ENCODE data around the gene ZNF521. TPM values are rescaled to one million over a fixed set of nuclear protein-coding genes. Genes with fewer than 3 reads are reported as not detected.

Gene ZNF521
- total RNA-seq, 1 experiment from 2014 or later, result not detected

GRCh38 chr18:25244170-25244569, 107.8 kb downstream of the ZNF521 start:
- no TSS peak for BruUV-seq (replicated peaks)
- no peak overlapping the region for H3K27ac ChIP-seq
- H3K4me1 ChIP-seq (replicated peaks; ENCODE audit: insufficient read depth), result no peaks in the 10 kb centered on the region
- H3K79me2 ChIP-seq (ENCODE audit: low read depth), result no peaks in the 10 kb centered on the region
- no peak overlapping the region for H3K4me3 ChIP-seq
- DNase-seq, result no peak
- H3K4me2 ChIP-seq, result no peak overlapping the region
- H3K27me3 ChIP-seq (ENCODE audit: insufficient read depth, low read depth), result no peaks in the 10 kb centered on the region
- no peak for TF ChIP-seq CTCF (conservative IDR thresholded peaks at IDR 0.05)
- no peak for TF ChIP-seq EZH2 (IDR thresholded peaks at IDR 0.05; ENCODE audit: low read depth)
- H2AFZ ChIP-seq, result no peak overlapping the region
- ChIA-PET POLR2A (ENCODE audit: unreplicated experiment) (no interaction called here), CTCF (no interaction called here)
- H3F3A ChIP-seq (ENCODE audit: insufficient read depth, low read depth), result no peaks in the 10 kb centered on the region
- no peaks in the 10 kb centered on the region for H3K9me3 ChIP-seq (ENCODE audit: insufficient read depth, low read depth)
- no peaks in the 10 kb centered on the region for H3K9me2 ChIP-seq (ENCODE audit: insufficient read depth)
- intact Hi-C loops (cut with micrococcal nuclease; ENCODE audit: unreplicated experiment), result no loop called here
- H4K20me1 ChIP-seq (ENCODE audit: insufficient read depth), result no peaks in the 10 kb centered on the region
- H3K36me3 ChIP-seq (ENCODE audit: low read depth), result no peaks in the 10 kb centered on the region

- CTCF ChIA-PET, result no interaction called here
- POLR2A ChIA-PET (ENCODE audit: unreplicated experiment), result no interaction called here
- H3K36me3 ChIP-seq (ENCODE audit: low read depth), result no peaks in the 10 kb centered on the region
- no peaks in the 10 kb centered on the region for H3K27me3 ChIP-seq (ENCODE audit: insufficient read depth, low read depth)
- H4K20me1 ChIP-seq (ENCODE audit: insufficient read depth), result no peaks in the 10 kb centered on the region
- H3K4me1 ChIP-seq (replicated peaks; ENCODE audit: insufficient read depth), result no peaks in the 10 kb centered on the region
- no peaks in the 10 kb centered on the region for H3K9me2 ChIP-seq (ENCODE audit: insufficient read depth)
- intact Hi-C loops (cut with micrococcal nuclease; ENCODE audit: unreplicated experiment), result no loop called here
- H3K4me2 ChIP-seq, result no peak overlapping the region
- no peak overlapping the region for H3K27ac ChIP-seq
- TF ChIP-seq CTCF (conservative IDR thresholded peaks at IDR 0.05) (no peak), EZH2 (IDR thresholded peaks at IDR 0.05; ENCODE audit: low read depth) (no peak)
- DNase-seq, result no peak
- H3K4me3 ChIP-seq, result no peak overlapping the region
- no TSS peak for BruUV-seq (replicated peaks)
- no peaks in the 10 kb centered on the region for H3K79me2 ChIP-seq (ENCODE audit: low read depth)
- no peaks in the 10 kb centered on the region for H3K9me3 ChIP-seq (ENCODE audit: insufficient read depth, low read depth)
- H2AFZ ChIP-seq, result no peak overlapping the region
- H3F3A ChIP-seq (ENCODE audit: insufficient read depth, low read depth), result no peaks in the 10 kb centered on the region
These were observed 108.2 kb downstream of the ZNF521 start for GRCh38 chr18:25243754-25244153.

GRCh38 chr18:25243257-25243656, 108.7 kb downstream of the ZNF521 start:
- no peaks in the 10 kb centered on the region for H3K27me3 ChIP-seq (ENCODE audit: insufficient read depth, low read depth)
- no TSS peak for BruUV-seq (replicated peaks)
- H3K27ac ChIP-seq, result no peak overlapping the region
- no peak for DNase-seq
- intact Hi-C loops (cut with micrococcal nuclease; ENCODE audit: unreplicated experiment), result no loop called here
- no peaks in the 10 kb centered on the region for H3K79me2 ChIP-seq (ENCODE audit: low read depth)
- POLR2A ChIA-PET (ENCODE audit: unreplicated experiment), result no interaction called here
- no peaks in the 10 kb centered on the region for H3K9me3 ChIP-seq (ENCODE audit: insufficient read depth, low read depth)
- CTCF ChIA-PET, result no interaction called here
- H4K20me1 ChIP-seq (ENCODE audit: insufficient read depth), result no peaks in the 10 kb centered on the region
- no peak overlapping the region for H3K4me3 ChIP-seq
- no peak for TF ChIP-seq EZH2 (IDR thresholded peaks at IDR 0.05; ENCODE audit: low read depth)
- TF ChIP-seq CTCF (conservative IDR thresholded peaks at IDR 0.05), result no peak
- H3K36me3 ChIP-seq (ENCODE audit: low read depth), result no peaks in the 10 kb centered on the region
- H3K4me2 ChIP-seq, result no peak overlapping the region
- H2AFZ ChIP-seq, result no peak overlapping the region
- no peaks in the 10 kb centered on the region for H3F3A ChIP-seq (ENCODE audit: insufficient read depth, low read depth)
- H3K4me1 ChIP-seq (replicated peaks; ENCODE audit: insufficient read depth), result no peaks in the 10 kb centered on the region
- no peaks in the 10 kb centered on the region for H3K9me2 ChIP-seq (ENCODE audit: insufficient read depth)

All from PC-9 (cell line).